GM12872 (cell line): ENCODE results near the gene ENAM.
A peak's percentile ranks its signal among the peaks of the same experiment; 100 is the strongest.

ENCODE experiments used
- CTCF ChIP-seq: IDR thresholded peaks from 3 replicates; pipeline ENCODE4 v1.5.1; 2011; ENCODE audit warnings: low read depth, mild to moderate bottlenecking, low read length, moderate library complexity; ENCODE audit not compliant: insufficient read depth

Gene ENAM

GRCh38 chr4:70629469-70630090 lies 1.0 kb downstream of the ENAM start:
- no peak for TF ChIP-seq CTCF

DNA sequence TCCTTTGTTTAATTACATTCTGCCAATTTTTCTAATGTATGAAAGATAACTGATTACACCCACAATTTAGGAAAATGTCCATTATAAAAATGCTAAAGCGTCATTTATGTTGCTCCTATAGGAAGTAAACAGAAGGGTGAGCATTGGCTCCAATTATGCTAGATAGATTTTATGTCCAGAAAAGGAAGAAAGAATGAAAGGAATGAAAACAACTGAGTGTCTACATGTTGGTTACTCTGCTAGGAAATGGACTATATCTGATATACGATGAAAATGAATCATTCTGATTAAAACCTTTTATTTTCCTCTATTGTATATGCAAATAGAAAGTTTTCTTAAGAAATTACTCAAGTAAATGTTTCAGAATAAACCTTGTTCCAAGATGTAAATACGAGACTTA lies 1.6 kb downstream of the ENAM start:
- TF ChIP-seq CTCF = no peak

DNA sequence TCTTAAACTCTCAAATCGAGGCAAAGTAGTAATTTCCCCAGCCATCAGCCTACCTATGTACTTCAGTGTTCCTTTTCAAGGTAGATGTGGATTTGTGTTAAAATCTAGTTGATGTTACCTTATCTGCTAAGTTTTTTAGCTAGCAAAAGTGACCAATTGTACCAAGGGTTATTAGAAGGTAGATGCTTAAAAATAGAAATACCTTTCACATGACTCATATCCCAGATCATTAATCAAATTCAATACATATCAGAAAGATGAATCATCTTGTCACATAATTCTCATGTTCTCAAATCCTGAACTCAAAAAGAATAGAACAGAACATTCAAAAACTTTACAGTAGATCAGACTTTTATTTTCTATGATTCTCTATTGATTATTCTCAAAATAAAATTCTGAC lies 3.5 kb downstream of the ENAM start:
- no peak for TF ChIP-seq CTCF

GRCh38 chr4:70634482-70634881 lies 5.9 kb downstream of the ENAM start:
- TF ChIP-seq CTCF = no peak

GRCh38 chr4:70637239-70637913 lies 8.8 kb downstream of the ENAM start:
- no peak for TF ChIP-seq CTCF

- no peak for TF ChIP-seq CTCF
Measured at GRCh38 chr4:70640192-70640591, 11.6 kb downstream of the ENAM start.

- peak; percentile 46; the same call in 2 of the 3 replicates for TF ChIP-seq CTCF
Measured at GRCh38 chr4:70651864-70652506, 23.4 kb downstream of the ENAM start.
